ENCODE data around the gene METTL16.

DNA sequence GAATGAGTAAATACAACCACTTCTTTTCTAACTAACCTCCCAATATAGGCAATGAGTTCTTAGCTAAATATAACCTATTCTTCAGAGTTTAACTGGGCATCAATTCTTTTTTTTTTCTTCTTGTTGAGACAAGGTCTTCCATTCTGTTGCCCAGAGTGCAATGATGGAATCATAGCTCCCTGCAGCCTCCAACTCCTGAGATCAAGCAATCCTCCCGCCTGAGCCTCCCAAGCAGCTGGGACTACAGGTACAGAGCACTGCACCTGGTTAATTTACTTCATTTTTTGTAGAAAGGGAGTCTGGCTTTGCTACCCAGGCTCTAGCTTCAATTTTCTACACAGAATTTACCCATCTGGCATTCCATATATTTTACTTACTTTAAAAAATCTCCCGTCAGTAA lies 1.1 kb downstream of the METTL16 start:
- TF ChIP-seq POLR2A (IDR thresholded peaks at IDR 0.05) = no peak
- TF ChIP-seq, protein P1, sequence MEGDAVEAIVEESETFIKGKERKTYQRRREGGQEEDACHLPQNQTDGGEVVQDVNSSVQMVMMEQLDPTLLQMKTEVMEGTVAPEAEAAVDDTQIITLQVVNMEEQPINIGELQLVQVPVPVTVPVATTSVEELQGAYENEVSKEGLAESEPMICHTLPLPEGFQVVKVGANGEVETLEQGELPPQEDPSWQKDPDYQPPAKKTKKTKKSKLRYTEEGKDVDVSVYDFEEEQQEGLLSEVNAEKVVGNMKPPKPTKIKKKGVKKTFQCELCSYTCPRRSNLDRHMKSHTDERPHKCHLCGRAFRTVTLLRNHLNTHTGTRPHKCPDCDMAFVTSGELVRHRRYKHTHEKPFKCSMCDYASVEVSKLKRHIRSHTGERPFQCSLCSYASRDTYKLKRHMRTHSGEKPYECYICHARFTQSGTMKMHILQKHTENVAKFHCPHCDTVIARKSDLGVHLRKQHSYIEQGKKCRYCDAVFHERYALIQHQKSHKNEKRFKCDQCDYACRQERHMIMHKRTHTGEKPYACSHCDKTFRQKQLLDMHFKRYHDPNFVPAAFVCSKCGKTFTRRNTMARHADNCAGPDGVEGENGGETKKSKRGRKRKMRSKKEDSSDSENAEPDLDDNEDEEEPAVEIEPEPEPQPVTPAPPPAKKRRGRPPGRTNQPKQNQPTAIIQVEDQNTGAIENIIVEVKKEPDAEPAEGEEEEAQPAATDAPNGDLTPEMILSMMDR (IDR thresholded peaks at IDR 0.05) = no peak
